Colonic mucosa (tissue), 4 donors: Measurements from ENCODE around the gene PRIMA1. TPM values are rescaled to one million over a fixed set of nuclear protein-coding genes. Genes with fewer than 3 reads are reported as not detected.

Experiments used
- DNase-seq: peaks from one replicate; pipeline ENCODE4 v3.0.0-alpha.2; 2020
- H3K27ac ChIP-seq: fragments of 200-600 bp; one replicate; pipeline ENCODE4 v1.8.0; 2021
- H3K27me3 ChIP-seq: fragments of 200-600 bp; one replicate; pipeline ENCODE4 v1.8.0; 2021
- H3K36me3 ChIP-seq: fragments of 200-600 bp; one replicate; pipeline ENCODE4 v1.8.0; 2021
- H3K4me1 ChIP-seq: fragments of 200-600 bp; one replicate; pipeline ENCODE4 v1.8.0; 2021; ENCODE audit warnings: mild to moderate bottlenecking
- H3K4me3 ChIP-seq: fragments of 200-600 bp; one replicate; pipeline ENCODE4 v1.8.0; 2021
- H3K9ac ChIP-seq, 2 donors: one replicate each; pipeline ENCODE4 v1.7.0; 2013; ENCODE audit warnings: control low read depth in 2 of 2, low read depth in 2 of 2, low read length in 2 of 2
- H3K9me3 ChIP-seq: fragments of 200-600 bp; one replicate; pipeline ENCODE4 v1.8.0; 2021
- intact Hi-C: fragments of 100-400 bp; cut with DNase I; formaldehyde crosslinking; loops from one replicate; pipeline ENCODE4 v1.14.1; 2022
- total RNA-seq, 2 donors: library from RNA; stranded (reverse); fragmentation: NEBNext Ultra II Directional in 1 of 2; extraction: Animal tissue kit (Norgen Biotek cat#: 25700) in 1 of 2; gene quantifications; one replicate each; pipeline ENCODE4 v1.2.1, GENCODE V29; 2021
- TF ChIP-seq, protein P1 (sequence below): fragments of 200-600 bp; IDR thresholded peaks from one replicate; pipeline ENCODE4 v1.8.0; 2022; ENCODE audit warnings: antibody characterized with exemption, mild to moderate bottlenecking
- donor health status: healthy.
- donor health status: DM: no; HTN: no; CAD: no.
- donor health status: DM: no; HTN: no; CAD: no.

PRIMA1 gene
- total RNA-seq, 2 donors from 2014 or later = 1.2 to 4.4 TPM

DNA sequence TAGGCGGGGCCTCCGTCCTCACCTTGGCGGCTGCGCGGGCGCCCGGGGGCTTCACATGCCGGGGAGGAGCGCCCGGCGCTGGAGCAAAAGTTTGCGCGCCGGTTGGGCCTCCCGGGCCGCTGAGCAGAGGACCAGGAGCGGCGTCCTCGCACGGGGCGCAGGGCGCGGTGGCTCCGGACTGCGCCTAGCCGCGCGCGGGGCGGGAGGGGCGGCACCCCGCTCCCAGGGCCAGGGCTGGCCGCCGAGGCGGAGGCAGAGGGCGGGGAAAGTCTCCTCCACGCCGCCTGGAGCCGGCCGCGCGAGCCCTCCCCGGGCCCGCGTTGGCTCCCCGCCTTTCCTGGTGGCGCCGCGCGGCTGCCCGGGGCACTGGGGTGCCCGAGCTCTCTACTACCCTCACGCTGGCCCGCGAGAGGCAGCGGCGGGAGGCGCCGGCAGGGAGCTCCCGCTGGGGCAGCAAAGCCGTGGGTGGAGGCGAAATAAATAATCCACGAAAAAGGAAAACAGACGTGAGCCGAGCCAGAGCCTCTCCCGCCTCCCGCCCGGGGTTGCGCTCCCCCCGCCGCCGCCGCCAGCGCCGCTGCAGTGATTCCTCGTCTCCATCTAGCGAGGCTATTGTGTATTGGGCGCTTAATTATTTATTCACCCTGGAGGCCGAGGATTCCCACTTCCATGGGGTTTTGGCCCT, 400 bp upstream of the PRIMA1 start:
- peak overlapping the region; percentile 40 for H3K4me3 ChIP-seq
- peak overlapping the region; percentile 17 for H3K27ac ChIP-seq
- H3K27me3 ChIP-seq = peaks cover 16% of the 10 kb centered on the region
- peak overlapping the region in 1 of 2 donors; percentile 24 for H3K9ac ChIP-seq
- no peak for DNase-seq
- no peaks in the 10 kb centered on the region for H3K9me3 ChIP-seq
- TF ChIP-seq, protein P1, sequence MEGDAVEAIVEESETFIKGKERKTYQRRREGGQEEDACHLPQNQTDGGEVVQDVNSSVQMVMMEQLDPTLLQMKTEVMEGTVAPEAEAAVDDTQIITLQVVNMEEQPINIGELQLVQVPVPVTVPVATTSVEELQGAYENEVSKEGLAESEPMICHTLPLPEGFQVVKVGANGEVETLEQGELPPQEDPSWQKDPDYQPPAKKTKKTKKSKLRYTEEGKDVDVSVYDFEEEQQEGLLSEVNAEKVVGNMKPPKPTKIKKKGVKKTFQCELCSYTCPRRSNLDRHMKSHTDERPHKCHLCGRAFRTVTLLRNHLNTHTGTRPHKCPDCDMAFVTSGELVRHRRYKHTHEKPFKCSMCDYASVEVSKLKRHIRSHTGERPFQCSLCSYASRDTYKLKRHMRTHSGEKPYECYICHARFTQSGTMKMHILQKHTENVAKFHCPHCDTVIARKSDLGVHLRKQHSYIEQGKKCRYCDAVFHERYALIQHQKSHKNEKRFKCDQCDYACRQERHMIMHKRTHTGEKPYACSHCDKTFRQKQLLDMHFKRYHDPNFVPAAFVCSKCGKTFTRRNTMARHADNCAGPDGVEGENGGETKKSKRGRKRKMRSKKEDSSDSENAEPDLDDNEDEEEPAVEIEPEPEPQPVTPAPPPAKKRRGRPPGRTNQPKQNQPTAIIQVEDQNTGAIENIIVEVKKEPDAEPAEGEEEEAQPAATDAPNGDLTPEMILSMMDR = no peak
- H3K4me1 ChIP-seq = no peaks in the 10 kb centered on the region
- no peaks in the 10 kb centered on the region for H3K36me3 ChIP-seq
- intact Hi-C loops = no loop called here

DNA sequence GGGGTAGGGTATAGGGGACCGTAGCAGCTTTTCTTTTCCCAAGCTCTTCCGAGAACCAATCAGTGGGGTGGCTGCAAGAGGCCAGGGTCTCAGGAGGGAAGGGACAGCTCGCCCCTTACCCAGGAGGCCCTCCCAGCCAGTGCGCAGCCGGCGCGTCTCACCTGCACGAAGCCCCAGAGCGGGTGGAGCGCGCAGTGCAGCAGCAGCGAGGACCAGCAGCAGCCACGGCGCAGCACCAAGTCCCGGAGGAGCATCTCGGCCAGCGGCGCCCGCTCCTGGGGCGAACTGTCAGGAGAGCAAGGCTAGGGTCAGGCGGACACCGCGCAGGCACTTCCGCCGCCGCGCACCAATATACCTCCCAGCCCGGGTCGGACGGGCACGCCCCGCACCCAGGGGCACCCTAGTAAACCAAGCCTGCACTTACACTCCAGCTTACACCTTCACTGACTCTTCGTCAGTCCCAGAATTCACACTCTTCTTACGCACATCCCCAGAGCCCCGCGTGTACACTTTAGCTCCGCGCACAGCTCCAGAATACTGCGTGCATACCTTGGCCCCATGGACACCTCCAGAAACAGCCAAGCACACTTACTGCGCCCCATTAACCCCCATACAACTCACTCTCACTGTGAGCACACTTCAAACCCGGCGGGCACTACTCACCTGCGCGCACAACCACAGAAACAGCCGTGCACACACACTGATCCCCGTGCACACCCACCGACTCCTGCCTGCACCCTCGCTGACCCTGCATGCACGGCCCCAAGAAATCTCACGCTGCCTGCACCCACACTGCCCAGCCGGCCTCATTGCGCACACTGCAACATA, 606 bp downstream of the PRIMA1 start:
- intact Hi-C loops = no loop called here
- Histone ChIP-seq H3K27me3 (peaks cover 16% of the 10 kb centered on the region), H3K9ac (peak overlapping the region in 1 of 2 donors; percentile 60), H3K9me3 (no peaks in the 10 kb centered on the region), H3K4me3 (peak overlapping the region; percentile 40), H3K36me3 (no peaks in the 10 kb centered on the region), H3K4me1 (no peaks in the 10 kb centered on the region), H3K27ac (no peak overlapping the region)
- no peak for DNase-seq
- TF ChIP-seq, protein P1 = no peak

DNA sequence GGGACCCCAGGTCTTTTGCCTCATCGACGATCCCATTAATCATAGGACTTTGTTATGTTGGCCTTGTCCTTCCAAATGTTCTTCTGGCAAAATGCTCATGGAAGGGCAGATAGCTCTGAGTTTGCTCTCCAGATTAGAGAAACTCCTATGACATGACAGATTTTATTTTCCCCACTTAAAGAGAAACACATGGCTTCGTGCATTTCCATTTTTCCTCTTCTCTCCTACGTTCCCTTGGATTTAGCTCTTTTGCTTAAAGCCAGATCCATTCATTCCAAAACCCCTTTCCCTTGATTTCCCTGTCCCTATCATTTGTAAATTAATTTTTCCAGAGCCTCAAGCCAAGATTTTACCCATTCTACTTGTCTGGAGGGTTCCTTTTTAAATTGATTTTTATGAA, 2.9 kb downstream of the PRIMA1 start:
- no peak overlapping the region for H3K4me3 ChIP-seq
- intact Hi-C loops = no loop called here
- no peaks in the 10 kb centered on the region for H3K4me1 ChIP-seq
- no peak for DNase-seq
- TF ChIP-seq, protein P1 = no peak
- no peaks in the 10 kb centered on the region for H3K36me3 ChIP-seq
- H3K27ac ChIP-seq = no peak overlapping the region
- H3K9me3 ChIP-seq = no peaks in the 10 kb centered on the region
- peaks cover 16% of the 10 kb centered on the region for H3K27me3 ChIP-seq
- no peak overlapping the region for H3K9ac ChIP-seq

DNA sequence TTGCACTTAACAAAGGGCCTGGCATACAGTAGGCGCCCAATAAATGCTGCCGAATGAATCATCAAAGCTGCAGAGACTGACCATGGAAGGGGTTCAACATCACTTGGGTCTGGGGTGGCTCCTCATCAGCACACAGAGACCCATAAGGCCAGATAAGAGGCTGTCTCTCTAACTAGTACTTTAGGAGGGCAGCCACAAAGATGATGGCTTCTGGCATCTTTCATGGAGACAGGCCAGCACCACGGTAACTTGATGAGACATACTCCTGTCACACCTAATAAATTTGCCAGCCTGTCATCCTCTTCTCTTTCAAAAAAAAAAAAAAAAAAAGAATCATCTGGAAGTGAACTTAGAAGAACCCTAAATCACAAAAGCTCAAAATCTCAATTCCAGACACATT, 3.4 kb downstream of the PRIMA1 start:
- H3K27ac ChIP-seq = no peak overlapping the region
- H3K36me3 ChIP-seq = no peaks in the 10 kb centered on the region
- H3K9ac ChIP-seq = no peak overlapping the region
- no peaks in the 10 kb centered on the region for H3K4me1 ChIP-seq
- no peaks in the 10 kb centered on the region for H3K9me3 ChIP-seq
- H3K4me3 ChIP-seq = no peak overlapping the region
- TF ChIP-seq, protein P1 = no peak
- intact Hi-C loops = loop anchor here (5.0 kb wide), 1 partner anchor 128 kb away; no protein-coding TSS in a partner anchor
- no peak for DNase-seq
- peaks cover 16% of the 10 kb centered on the region for H3K27me3 ChIP-seq

DNA sequence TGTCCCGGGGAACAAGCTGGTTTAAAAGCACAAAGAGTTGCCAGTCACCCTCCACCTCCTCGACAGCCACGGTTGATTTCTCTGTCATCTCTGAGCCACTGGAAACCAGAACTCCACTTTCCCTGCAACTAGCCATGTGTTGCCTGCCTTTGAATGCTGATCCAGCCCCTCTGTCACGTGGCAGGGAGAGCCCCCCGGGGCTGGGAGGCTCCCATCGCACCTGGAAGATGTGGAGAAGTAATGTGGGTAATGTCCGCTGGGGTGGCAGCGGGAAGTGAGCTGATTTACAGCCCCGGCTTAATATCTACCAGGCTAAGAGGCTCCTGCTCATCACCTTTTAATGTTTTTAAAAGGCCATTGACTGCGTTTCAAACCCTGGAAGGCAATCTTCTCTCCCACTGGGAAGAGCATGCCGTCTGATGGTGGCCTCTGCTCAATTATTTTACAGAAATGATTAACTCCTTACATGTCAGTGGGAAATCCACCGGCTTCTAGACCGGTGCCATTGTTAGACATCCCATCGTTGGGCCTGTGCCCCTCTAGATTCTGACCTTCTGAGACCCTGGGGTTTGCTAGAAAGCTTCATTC, 7.4 kb downstream of the PRIMA1 start:
- no peaks in the 10 kb centered on the region for H3K9me3 ChIP-seq
- no peaks in the 10 kb centered on the region for H3K27me3 ChIP-seq
- H3K27ac ChIP-seq = no peak overlapping the region
- no peak overlapping the region for H3K4me3 ChIP-seq
- intact Hi-C loops = loop anchor here (5.0 kb wide), 1 partner anchor 124 kb away; no protein-coding TSS in a partner anchor
- no peaks in the 10 kb centered on the region for H3K36me3 ChIP-seq
- no peaks in the 10 kb centered on the region for H3K4me1 ChIP-seq
- no peak overlapping the region for H3K9ac ChIP-seq
- DNase-seq = no peak
- TF ChIP-seq, protein P1 = no peak
